ENCODE results near the gene PPP4R3B. TPM values are rescaled to one million over a fixed set of nuclear protein-coding genes. Genes with fewer than 3 reads are reported as not detected.
A peak's percentile ranks its signal among the peaks of the same experiment; 100 is the strongest.
"Not testable (repeated sequence)": the region's sequence is repeated elsewhere in the genome, so short reads cannot be mapped to it uniquely, and the experiment has no call there.

The PPP4R3B gene
- total RNA-seq, 4 donors from 2014 or later, result 58.6 to 87.0 (median 69.5) TPM

- Histone ChIP-seq H3K9me3 (no peaks in the 10 kb centered on the region), H3K27me3 (no peaks in the 10 kb centered on the region), H3K4me1 (peaks cover 0 to 9% (median 0%) of the 10 kb centered on the region in 4 donors), H3K27ac (no peak overlapping the region), H3K36me3 (peaks cover 0 to 32% (median 0%) of the 10 kb centered on the region in 3 donors), H3K4me3 (no peak overlapping the region)
- no peak for DNase-seq
- TF ChIP-seq POLR2A (IDR thresholded peaks at IDR 0.05) (no peak), CTCF (IDR thresholded peaks at IDR 0.05) (no peak)
These were observed 25.3 kb downstream of the PPP4R3B start for GRCh38 chr2:55592130-55592529.

GRCh38 chr2:55590810-55591440 is 26.5 kb downstream of the PPP4R3B start:
- no peak for TF ChIP-seq CTCF (IDR thresholded peaks at IDR 0.05)
- no peak for TF ChIP-seq POLR2A (IDR thresholded peaks at IDR 0.05)
- no peaks in the 10 kb centered on the region for H3K27me3 ChIP-seq
- peaks cover 0 to 34% (median 0%) of the 10 kb centered on the region in 3 donors for H3K36me3 ChIP-seq
- H3K9me3 ChIP-seq, result no peaks in the 10 kb centered on the region
- H3K27ac ChIP-seq, result no peak overlapping the region
- DNase-seq, result no peak
- H3K4me3 ChIP-seq, result no peak overlapping the region
- peaks cover 0 to 9% (median 0%) of the 10 kb centered on the region in 4 donors for H3K4me1 ChIP-seq

- no peak overlapping the region for H3K27ac ChIP-seq
- H3K27me3 ChIP-seq, result no peaks in the 10 kb centered on the region
- peaks cover 0 to 63% (median 0%) of the 10 kb centered on the region in 3 donors for H3K36me3 ChIP-seq
- TF ChIP-seq POLR2A (IDR thresholded peaks at IDR 0.05), result no peak
- TF ChIP-seq CTCF (IDR thresholded peaks at IDR 0.05), result no peak
- no peaks in the 10 kb centered on the region for H3K4me1 ChIP-seq
- DNase-seq, result no peak
- H3K4me3 ChIP-seq, result no peak overlapping the region
- H3K9me3 ChIP-seq, result no peaks in the 10 kb centered on the region
These were observed 31.9 kb downstream of the PPP4R3B start for GRCh38 chr2:55585451-55586080.

GRCh38 chr2:55581874-55582547 is 35.4 kb downstream of the PPP4R3B start:
- Histone ChIP-seq H3K36me3 (peaks cover 0 to 83% (median 0%) of the 10 kb centered on the region in 3 donors), H3K4me3 (no peak overlapping the region), H3K9me3 (no peaks in the 10 kb centered on the region), H3K27me3 (no peaks in the 10 kb centered on the region), H3K27ac (peak overlapping the region in 1 of 4 donors; percentile 10), H3K4me1 (no peaks in the 10 kb centered on the region)
- DNase-seq, result no peak
- TF ChIP-seq CTCF (IDR thresholded peaks at IDR 0.05), result no peak
- no peak for TF ChIP-seq POLR2A (IDR thresholded peaks at IDR 0.05)

- Histone ChIP-seq H3K4me1 (no peaks in the 10 kb centered on the region), H3K27ac (no peak overlapping the region), H3K27me3 (no peaks in the 10 kb centered on the region), H3K36me3 (peaks cover 0 to 83% (median 0%) of the 10 kb centered on the region in 3 donors), H3K9me3 (no peaks in the 10 kb centered on the region), H3K4me3 (no peak overlapping the region)
- TF ChIP-seq POLR2A (IDR thresholded peaks at IDR 0.05), result no peak
- peak in 2 of 6 experiments; percentile 16 to 18 for TF ChIP-seq CTCF (IDR thresholded peaks at IDR 0.05)
- DNase-seq, result no peak
These were observed 36.0 kb downstream of the PPP4R3B start for GRCh38 chr2:55581435-55581834.

GRCh38 chr2:55569002-55569401 is 48.4 kb downstream of the PPP4R3B start:
- not testable (repeated sequence) for H3K4me1 ChIP-seq, H3K9me3 ChIP-seq, H3K4me3 ChIP-seq, DNase-seq, H3K27me3 ChIP-seq, H3K27ac ChIP-seq
- H3K36me3 ChIP-seq, result peaks cover 0 to 57% (median 0%) of the 10 kb centered on the region in 3 donors
